HG02840 (cell line): ENCODE results near the gene NUP205.

Source experiments
- ATAC-seq: cut with Tn5 transposase; IDR thresholded peaks from one replicate; pipeline ENCODE4 v1.9.1; 2021; ENCODE audit warnings: mild to moderate bottlenecking, moderate library complexity, moderate number of reproducible peaks; ENCODE audit not compliant: unreplicated experiment, low FRiP score

Gene NUP205

GRCh38 chr7:135537905-135538304, 19.8 kb upstream of the NUP205 start:
- ATAC-seq: no peak

GRCh38 chr7:135538376-135538775, 19.3 kb upstream of the NUP205 start:
- ATAC-seq: no peak

- ATAC-seq: no peak
These were observed 18.1 kb upstream of the NUP205 start for GRCh38 chr7:135539629-135540028.

GRCh38 chr7:135541029-135541428, 16.7 kb upstream of the NUP205 start:
- ATAC-seq: no peak

GRCh38 chr7:135550196-135550595, 7.5 kb upstream of the NUP205 start:
- no peak for ATAC-seq

GRCh38 chr7:135552148-135552547, 5.6 kb upstream of the NUP205 start:
- no peak for ATAC-seq

- ATAC-seq: no peak
These were observed 4.4 kb upstream of the NUP205 start for GRCh38 chr7:135553346-135553745.

GRCh38 chr7:135558337-135558767, 635 bp downstream of the NUP205 start:
- ATAC-seq: peak; percentile 57

GRCh38 chr7:135558881-135559280, 1.2 kb downstream of the NUP205 start:
- no peak for ATAC-seq

GRCh38 chr7:135560631-135561030, 2.9 kb downstream of the NUP205 start:
- ATAC-seq: no peak

- no peak for ATAC-seq
These were observed 5.0 kb downstream of the NUP205 start for GRCh38 chr7:135562720-135563119.

- ATAC-seq: no peak
These were observed 14.1 kb downstream of the NUP205 start for GRCh38 chr7:135571834-135572233.

GRCh38 chr7:135573541-135573940, 15.8 kb downstream of the NUP205 start:
- ATAC-seq: no peak

GRCh38 chr7:135575296-135575695, 17.6 kb downstream of the NUP205 start:
- no peak for ATAC-seq

GRCh38 chr7:135578569-135578968, 20.9 kb downstream of the NUP205 start:
- ATAC-seq: no peak

- ATAC-seq: no peak
These were observed 26.9 kb downstream of the NUP205 start for GRCh38 chr7:135584362-135585353.

GRCh38 chr7:135597181-135597925, 39.6 kb downstream of the NUP205 start:
- no peak for ATAC-seq

GRCh38 chr7:135597926-135598305, 40.2 kb downstream of the NUP205 start:
- ATAC-seq: no peak

- ATAC-seq: no peak
These were observed 41.8 kb downstream of the NUP205 start for GRCh38 chr7:135599471-135599870.

GRCh38 chr7:135600226-135600625, 42.5 kb downstream of the NUP205 start:
- no peak for ATAC-seq

- ATAC-seq: no peak
These were observed 43.5 kb downstream of the NUP205 start for GRCh38 chr7:135601182-135601581.
